Fibroblast of the conjunctiva (primary cell): ENCODE measurements around the gene GPC2.

Experiments used
- DNase-seq: peaks from one replicate; pipeline ENCODE4 v3.0.0-alpha.2; 2010; ENCODE audit warnings: low read depth

Gene GPC2

GRCh38 chr7:100120733-100121036 is 56.5 kb downstream of the GPC2 start:
- no peak for DNase-seq

GRCh38 chr7:100119970-100120732 is 57.0 kb downstream of the GPC2 start:
- peak; percentile 28 for DNase-seq
